Measurements from ENCODE around the gene LYZL2.
"Not testable (repeated sequence)": the region's sequence is repeated elsewhere in the genome, so short reads cannot be mapped to it uniquely, and the experiment has no call there.

- TF ChIP-seq EZH2 (IDR thresholded peaks at IDR 0.05); POLR2AphosphoS5 (IDR thresholded peaks at IDR 0.05; ENCODE audit: borderline replicate concordance, low read depth, low read length): not testable (repeated sequence)
These were observed 24.0 kb downstream of the LYZL2 start for GRCh38 chr10:30605341-30606121.
